Measurements from ENCODE around the gene PRICKLE2. TPM values are rescaled to one million over a fixed set of nuclear protein-coding genes. Genes with fewer than 3 reads are reported as not detected.
"Not testable (repeated sequence)": the region's sequence is repeated elsewhere in the genome, so short reads cannot be mapped to it uniquely, and the experiment has no call there.

The PRICKLE2 gene
- total RNA-seq, 2 experiments from 2014 or later, result not detected

DNA sequence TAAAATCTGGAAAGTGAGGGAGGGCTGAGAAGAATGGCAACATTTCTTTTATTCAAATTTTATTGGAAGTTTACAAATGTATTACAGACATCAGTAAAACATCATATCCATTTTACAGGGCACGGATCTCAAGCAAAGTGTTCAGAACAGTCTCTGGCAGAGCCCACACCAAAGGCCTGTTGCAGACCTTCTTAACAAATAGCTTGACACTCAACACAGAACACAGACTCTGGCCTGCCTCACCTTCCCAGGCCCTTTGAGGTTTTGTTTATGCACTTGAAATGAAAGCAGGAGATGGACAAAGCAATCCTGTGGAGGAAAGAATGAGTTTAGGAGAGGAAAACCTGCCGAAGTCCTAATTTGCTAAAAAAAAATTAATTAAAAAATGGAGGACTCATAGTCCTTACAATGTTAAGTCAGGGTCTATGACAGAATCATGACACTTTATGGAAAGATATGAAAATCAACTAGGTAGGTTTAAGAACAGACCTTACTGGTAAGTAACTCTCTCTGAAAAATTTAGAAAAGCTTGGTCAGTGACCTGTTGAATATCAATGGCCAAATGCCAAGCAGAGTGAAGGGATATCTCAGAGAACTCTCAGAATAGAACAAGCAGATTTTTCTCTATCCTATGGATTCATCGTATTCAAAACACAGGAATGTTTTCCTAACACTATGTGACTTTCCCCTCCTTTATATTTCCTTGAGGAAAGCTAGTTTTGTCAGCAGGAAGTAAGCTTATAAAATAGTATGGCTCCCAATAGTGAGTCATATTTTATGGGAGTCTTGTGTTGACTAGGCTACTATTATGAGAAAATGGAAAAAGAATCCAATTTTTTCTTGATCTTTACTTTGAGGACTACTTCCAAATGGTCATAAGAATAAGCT, 131.2 kb downstream of the PRICKLE2 start:
- POLR2A ChIA-PET, result no interaction called here

DNA sequence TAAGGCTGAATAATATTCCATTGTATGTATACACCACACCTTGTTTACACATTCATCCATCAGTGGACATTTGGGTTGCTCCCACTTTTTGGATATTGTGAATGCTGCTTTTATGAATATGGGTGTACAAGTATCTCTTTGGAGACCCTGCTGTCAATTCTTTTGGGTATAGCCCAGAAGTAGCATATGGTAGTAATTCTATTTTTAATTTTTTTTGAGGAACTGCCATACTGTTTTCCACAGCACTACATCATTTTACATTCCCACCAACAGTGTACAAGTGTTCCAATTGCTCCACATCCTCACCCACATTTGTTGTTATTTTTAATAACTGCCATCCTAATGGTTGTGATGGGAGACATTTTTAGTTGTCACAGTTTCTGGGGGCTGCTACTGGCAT, 132.1 kb downstream of the PRICKLE2 start:
- ATAC-seq (no peak), DNase-seq (no peak)
- peaks cover 6% of the 10 kb centered on the region for H3K27me3 Mint-ChIP-seq
- H3K4me1 Mint-ChIP-seq (ENCODE audit: low read depth), result no peaks in the 10 kb centered on the region
- H3K27ac Mint-ChIP-seq, result no peak overlapping the region
- H3K36me3 Mint-ChIP-seq (ENCODE audit: low read depth), result no peaks in the 10 kb centered on the region
- intact Hi-C loops (cut with micrococcal nuclease), result no loop called here
- ChIA-PET POLR2A (no interaction called here), CTCF (no interaction called here)
- no peaks in the 10 kb centered on the region for H3K9me3 Mint-ChIP-seq
- TF ChIP-seq, protein P1, sequence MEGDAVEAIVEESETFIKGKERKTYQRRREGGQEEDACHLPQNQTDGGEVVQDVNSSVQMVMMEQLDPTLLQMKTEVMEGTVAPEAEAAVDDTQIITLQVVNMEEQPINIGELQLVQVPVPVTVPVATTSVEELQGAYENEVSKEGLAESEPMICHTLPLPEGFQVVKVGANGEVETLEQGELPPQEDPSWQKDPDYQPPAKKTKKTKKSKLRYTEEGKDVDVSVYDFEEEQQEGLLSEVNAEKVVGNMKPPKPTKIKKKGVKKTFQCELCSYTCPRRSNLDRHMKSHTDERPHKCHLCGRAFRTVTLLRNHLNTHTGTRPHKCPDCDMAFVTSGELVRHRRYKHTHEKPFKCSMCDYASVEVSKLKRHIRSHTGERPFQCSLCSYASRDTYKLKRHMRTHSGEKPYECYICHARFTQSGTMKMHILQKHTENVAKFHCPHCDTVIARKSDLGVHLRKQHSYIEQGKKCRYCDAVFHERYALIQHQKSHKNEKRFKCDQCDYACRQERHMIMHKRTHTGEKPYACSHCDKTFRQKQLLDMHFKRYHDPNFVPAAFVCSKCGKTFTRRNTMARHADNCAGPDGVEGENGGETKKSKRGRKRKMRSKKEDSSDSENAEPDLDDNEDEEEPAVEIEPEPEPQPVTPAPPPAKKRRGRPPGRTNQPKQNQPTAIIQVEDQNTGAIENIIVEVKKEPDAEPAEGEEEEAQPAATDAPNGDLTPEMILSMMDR (IDR thresholded peaks at IDR 0.05), result no peak
- H3K4me3 Mint-ChIP-seq, result no peak overlapping the region

More for the DNA sequence above, 131.2 kb downstream of the PRICKLE2 start:
- TF ChIP-seq, protein P1 (IDR thresholded peaks at IDR 0.05), result no peak
- ATAC-seq, result no peak
- Mint-ChIP-seq H3K9me3 (no peaks in the 10 kb centered on the region), H3K36me3 (ENCODE audit: low read depth) (no peaks in the 10 kb centered on the region), H3K4me3 (no peak overlapping the region), H3K27me3 (peaks cover 6% of the 10 kb centered on the region), H3K4me1 (ENCODE audit: low read depth) (no peaks in the 10 kb centered on the region), H3K27ac (no peak overlapping the region)
- CTCF ChIA-PET, result no interaction called here
- DNase-seq, result no peak
- intact Hi-C loops (cut with micrococcal nuclease), result no loop called here

DNA sequence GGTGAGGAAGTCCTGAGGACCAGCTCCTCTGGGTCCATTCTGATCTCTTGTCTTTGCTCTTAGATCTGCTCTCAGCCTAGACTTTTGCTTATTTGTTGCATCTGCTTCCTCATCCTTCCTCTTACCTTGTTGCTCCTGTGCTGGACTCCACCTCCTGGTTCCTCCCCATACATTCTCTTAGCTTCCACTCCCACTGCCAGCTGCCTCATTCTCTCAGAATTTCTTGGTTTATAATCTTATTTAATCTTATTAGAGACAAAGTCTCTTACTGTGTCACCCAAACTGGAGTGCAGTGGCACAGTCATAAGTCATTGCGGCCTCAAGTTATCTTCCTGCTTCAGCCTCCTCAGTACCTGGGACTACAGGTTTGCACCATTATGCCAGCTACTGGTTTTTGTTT, 133.8 kb downstream of the PRICKLE2 start:
- intact Hi-C loops (cut with micrococcal nuclease), result no loop called here
- Mint-ChIP-seq H3K36me3 (ENCODE audit: low read depth) (no peaks in the 10 kb centered on the region), H3K27ac (no peak overlapping the region), H3K9me3 (no peaks in the 10 kb centered on the region), H3K4me3 (no peak overlapping the region), H3K4me1 (ENCODE audit: low read depth) (no peaks in the 10 kb centered on the region), H3K27me3 (peaks cover 6% of the 10 kb centered on the region)
- ChIA-PET CTCF (no interaction called here), POLR2A (no interaction called here)
- DNase-seq (no peak), ATAC-seq (no peak)
- TF ChIP-seq, protein P1 (IDR thresholded peaks at IDR 0.05), result no peak

DNA sequence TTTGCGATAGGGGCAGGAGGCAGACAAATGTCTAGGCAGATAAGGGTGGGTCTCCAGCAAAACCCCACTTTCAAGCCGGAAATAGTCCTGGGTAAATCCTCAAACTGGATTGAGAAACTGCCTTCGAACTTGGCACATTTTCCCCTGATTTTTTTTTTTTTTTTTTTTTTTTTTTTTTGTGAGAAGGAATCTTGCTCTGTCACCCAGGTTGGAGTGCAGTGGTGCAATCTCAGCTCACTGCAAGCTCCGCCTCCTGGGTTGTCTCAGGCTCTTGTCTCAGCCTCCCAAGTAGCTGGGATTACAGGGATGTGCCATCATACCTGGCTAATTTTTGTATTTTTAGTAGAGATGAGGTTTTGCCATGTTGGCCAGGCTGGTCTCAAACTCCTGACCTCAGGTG, 135.9 kb downstream of the PRICKLE2 start:
- ATAC-seq; H3K9me3 Mint-ChIP-seq; H3K27me3 Mint-ChIP-seq; POLR2A ChIA-PET; H3K4me1 Mint-ChIP-seq (ENCODE audit: low read depth); H3K27ac Mint-ChIP-seq; CTCF ChIA-PET; intact Hi-C loops (cut with micrococcal nuclease); H3K36me3 Mint-ChIP-seq (ENCODE audit: low read depth); H3K4me3 Mint-ChIP-seq; DNase-seq: not testable (repeated sequence)

DNA sequence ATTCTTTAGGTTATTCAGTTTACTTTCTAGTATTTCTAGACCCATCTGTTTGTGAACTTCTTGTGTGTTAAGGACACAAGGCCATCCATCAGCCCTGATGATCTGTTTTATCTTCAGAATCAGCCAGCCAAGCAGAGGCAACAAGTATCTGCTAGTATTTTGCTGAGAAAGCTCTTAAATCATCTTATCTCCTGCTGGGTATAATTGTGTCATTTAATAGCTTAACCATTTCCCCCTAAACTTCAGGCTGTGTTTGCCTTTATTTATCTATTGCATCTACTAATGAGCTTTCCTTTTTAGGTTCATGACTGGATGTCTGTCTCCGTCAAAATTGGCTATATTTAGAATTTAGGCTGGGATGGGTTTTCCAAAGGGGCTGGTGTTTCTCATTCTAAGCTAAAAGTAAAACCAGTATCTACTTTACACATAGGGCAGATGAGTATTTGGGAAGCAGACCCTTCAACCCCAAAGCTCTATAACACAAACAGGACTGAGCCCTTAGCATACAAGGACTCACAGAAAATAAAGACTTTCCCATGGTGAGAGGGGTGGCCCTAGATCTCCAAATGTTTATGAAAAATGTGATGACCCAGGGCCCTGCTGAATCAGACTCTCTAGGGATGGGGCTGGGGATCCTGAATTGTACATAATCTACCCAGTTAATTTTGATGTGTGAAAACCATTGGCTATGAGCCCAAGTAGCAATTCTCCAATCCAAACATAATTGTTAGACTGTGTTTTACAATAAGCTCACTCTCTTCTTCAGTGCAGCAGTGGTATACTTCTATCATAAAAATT, 136.7 kb downstream of the PRICKLE2 start:
- ChIA-PET POLR2A (interaction anchor here (0.8 kb wide), 1 partner anchor 10 kb away, joined by 5 read pairs; no protein-coding TSS in a partner anchor), CTCF (no interaction called here)
- H3K36me3 Mint-ChIP-seq (ENCODE audit: low read depth), result no peaks in the 10 kb centered on the region
- H3K9me3 Mint-ChIP-seq, result no peaks in the 10 kb centered on the region
- intact Hi-C loops (cut with micrococcal nuclease), result no loop called here
- DNase-seq (no peak), ATAC-seq (no peak)
- no peak overlapping the region for H3K27ac Mint-ChIP-seq
- no peak overlapping the region for H3K4me3 Mint-ChIP-seq
- TF ChIP-seq, protein P1 (IDR thresholded peaks at IDR 0.05), result no peak
- no peaks in the 10 kb centered on the region for H3K4me1 Mint-ChIP-seq (ENCODE audit: low read depth)
- peaks cover 8% of the 10 kb centered on the region for H3K27me3 Mint-ChIP-seq
